G401 (cell line): ENCODE measurements around the gene PUSL1. TPM values are rescaled to one million over a fixed set of nuclear protein-coding genes. Genes with fewer than 3 reads are reported as not detected.

Experiments
- DNase-seq: peaks from one replicate; pipeline ENCODE4 v3.0.0-alpha.2; 2015; ENCODE audit warnings: low spot score
- in situ Hi-C: cut with HindIII; loops from 2 replicates; pipeline ENCODE4 v1.10.0; 2016; ENCODE audit warnings: low sequenced_read_pairs, mixed read lengths
- total RNA-seq: library from RNA; depleted of rRNA; stranded (reverse); fragments of >200 nt; shearing (Covaris generic); gene quantifications from 2 replicates; pipeline ENCODE4 v1.2.3, GENCODE V29; 2014

The PUSL1 gene
- total RNA-seq, 1 experiment from 2014 or later = 66.7 TPM

DNA sequence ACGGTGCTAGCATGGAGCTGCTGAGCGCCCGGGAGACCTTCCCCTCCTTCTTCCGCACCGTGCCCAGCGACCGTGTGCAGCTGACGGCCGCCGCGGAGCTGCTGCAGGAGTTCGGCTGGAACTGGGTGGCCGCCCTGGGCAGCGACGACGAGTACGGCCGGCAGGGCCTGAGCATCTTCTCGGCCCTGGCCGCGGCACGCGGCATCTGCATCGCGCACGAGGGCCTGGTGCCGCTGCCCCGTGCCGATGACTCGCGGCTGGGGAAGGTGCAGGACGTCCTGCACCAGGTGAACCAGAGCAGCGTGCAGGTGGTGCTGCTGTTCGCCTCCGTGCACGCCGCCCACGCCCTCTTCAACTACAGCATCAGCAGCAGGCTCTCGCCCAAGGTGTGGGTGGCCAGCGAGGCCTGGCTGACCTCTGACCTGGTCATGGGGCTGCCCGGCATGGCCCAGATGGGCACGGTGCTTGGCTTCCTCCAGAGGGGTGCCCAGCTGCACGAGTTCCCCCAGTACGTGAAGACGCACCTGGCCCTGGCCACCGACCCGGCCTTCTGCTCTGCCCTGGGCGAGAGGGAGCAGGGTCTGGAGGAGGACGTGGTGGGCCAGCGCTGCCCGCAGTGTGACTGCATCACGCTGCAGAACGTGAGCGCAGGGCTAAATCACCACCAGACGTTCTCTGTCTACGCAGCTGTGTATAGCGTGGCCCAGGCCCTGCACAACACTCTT, 23.8 kb downstream of the PUSL1 start:
- no peak for DNase-seq
- in situ Hi-C loops = no loop called here

DNA sequence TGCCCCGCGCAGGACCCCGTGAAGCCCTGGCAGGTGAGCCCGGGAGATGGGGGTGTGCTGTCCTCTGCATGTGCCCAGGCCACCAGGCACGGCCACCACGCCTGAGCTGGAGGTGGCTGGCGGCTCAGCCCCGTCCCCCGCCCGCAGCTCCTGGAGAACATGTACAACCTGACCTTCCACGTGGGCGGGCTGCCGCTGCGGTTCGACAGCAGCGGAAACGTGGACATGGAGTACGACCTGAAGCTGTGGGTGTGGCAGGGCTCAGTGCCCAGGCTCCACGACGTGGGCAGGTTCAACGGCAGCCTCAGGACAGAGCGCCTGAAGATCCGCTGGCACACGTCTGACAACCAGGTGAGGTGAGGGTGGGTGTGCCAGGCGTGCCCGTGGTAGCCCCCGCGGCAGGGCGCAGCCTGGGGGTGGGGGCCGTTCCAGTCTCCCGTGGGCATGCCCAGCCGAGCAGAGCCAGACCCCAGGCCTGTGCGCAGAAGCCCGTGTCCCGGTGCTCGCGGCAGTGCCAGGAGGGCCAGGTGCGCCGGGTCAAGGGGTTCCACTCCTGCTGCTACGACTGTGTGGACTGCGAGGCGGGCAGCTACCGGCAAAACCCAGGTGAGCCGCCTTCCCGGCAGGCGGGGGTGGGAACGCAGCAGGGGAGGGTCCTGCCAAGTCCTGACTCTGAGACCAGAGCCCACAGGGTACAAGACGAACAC, 24.5 kb downstream of the PUSL1 start:
- in situ Hi-C loops = no loop called here
- no peak for DNase-seq

DNA sequence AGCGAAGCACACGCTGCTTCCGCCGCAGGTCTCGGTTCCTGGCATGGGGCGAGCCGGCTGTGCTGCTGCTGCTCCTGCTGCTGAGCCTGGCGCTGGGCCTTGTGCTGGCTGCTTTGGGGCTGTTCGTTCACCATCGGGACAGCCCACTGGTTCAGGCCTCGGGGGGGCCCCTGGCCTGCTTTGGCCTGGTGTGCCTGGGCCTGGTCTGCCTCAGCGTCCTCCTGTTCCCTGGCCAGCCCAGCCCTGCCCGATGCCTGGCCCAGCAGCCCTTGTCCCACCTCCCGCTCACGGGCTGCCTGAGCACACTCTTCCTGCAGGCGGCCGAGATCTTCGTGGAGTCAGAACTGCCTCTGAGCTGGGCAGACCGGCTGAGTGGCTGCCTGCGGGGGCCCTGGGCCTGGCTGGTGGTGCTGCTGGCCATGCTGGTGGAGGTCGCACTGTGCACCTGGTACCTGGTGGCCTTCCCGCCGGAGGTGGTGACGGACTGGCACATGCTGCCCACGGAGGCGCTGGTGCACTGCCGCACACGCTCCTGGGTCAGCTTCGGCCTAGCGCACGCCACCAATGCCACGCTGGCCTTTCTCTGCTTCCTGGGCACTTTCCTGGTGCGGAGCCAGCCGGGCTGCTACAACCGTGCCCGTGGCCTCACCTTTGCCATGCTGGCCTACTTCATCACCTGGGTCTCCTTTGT, 25.3 kb downstream of the PUSL1 start:
- in situ Hi-C loops = no loop called here
- no peak for DNase-seq

DNA sequence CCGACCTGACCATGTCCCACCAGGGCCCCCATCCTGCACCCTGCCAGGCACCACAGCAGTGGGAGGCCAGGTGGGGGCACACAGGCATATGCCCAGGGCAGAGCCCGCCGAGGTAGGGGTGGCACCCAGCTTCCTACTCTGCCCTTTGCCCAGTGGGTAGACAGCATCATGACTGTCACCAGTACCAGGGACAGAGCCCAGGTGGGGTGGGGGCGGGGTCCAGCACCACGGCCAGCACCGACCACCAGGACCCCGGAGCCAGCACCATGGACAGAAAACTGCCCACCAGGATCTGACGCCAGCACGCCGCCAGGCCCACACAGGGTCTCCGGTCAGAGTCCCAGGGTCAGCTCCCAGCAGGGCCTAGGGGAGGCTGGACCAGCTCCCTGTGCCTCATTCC, 26.4 kb downstream of the PUSL1 start:
- in situ Hi-C loops = no loop called here
- DNase-seq = no peak

DNA sequence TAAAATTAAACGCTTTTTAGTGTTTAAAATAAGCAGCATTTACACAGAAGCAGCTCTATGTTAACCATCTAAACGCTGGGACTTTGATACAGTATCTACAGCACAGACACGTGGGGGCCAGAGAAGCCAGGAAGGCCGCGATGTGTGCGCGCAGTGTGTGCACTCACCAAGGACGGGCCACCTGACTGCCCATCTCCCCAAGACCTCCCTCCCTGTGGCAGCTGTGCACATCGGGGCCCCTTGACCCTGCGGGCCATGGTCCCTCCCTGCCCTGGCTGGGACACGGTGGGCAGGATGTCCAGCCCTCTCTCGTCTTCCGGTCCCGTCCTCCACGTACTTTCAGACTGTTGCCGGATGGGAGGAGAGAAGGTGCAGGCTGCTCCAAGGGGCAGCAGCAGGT, 26.9 kb downstream of the PUSL1 start:
- DNase-seq = no peak
- in situ Hi-C loops = no loop called here

DNA sequence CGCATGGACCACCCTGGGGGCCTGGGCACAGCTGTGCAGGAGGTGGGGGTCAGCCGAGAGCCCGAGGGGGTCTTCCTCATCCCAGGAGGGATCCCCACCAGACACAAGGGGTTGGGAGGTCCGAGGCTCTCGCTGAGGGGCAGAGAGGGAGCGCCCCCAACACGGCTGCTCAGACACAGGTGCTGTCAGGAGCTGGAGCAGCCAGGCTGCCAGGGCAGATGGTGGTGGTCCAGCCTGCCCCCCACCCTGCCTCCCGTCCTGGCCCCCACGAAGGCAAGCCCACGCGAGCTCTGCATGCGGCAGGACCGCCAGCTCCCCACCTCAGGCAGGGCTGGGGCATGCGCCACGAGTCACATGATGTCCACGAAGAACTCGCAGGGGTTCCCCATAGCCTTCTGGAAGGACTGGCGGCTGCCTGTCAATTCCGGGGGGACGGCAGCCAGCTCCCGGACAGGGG, 27.4 kb downstream of the PUSL1 start:
- in situ Hi-C loops = no loop called here
- no peak for DNase-seq

DNA sequence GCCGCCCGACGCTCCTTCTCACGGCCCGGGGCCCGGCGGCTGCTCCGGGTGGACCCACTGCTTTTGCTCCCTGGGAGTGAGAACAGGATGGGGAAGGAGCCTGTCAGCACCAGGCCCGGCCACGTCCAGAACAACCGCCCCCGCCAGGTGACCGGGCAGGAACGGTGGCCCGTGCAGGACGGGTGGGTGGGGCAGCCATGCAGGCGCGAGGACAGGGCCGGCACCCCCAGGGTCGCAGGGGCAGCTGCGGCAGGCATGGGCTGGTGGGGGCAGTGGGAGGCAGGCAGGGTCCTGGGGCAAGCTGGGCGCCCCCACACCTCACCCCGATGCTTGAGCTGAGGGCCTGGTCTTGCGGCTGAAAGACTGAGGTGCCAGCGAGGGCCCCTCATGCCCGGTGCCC, 28.0 kb downstream of the PUSL1 start:
- no peak for DNase-seq
- in situ Hi-C loops = no loop called here

DNA sequence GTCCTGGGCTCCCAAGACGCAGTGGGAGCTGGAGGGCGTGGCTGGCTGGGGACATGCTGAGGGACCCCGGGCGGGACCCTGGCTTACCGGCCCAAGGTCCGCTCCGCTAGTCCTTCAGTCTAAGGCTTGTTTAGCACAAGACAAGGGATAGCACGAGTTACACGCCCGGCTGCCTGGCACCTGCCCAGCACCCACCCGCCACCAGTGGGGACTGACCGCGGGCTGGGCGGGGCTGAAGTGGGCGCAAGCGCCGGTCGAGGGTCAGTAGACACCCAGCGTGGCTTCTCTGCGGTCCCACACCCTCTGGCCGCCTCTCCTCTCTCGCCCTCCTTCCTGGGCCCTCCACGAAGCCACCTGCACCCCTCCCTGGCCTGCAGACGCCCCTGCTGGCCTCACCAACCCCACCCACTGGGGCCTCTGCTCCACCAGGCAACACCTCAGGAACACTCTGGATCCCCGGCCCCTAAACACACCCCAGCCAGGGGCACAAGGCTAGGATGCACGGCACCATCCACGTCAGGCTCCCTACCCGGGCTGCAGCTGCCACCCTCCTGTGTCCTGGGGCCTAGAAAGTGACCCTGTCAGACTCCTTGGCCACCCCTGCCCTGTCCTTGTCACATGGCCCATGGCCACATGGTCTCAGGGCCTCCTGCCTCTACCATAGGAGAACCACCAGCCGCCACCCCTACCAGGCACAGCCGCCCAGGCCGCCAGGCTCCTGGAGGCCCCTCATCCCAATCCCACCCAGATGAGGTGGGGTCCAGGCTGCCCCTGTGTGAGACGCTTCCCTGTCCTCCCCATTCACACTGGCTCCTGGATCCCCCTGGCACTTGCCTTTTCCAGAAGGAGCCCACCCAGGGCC, 28.8 kb downstream of the PUSL1 start:
- no peak for DNase-seq
- in situ Hi-C loops = no loop called here

DNA sequence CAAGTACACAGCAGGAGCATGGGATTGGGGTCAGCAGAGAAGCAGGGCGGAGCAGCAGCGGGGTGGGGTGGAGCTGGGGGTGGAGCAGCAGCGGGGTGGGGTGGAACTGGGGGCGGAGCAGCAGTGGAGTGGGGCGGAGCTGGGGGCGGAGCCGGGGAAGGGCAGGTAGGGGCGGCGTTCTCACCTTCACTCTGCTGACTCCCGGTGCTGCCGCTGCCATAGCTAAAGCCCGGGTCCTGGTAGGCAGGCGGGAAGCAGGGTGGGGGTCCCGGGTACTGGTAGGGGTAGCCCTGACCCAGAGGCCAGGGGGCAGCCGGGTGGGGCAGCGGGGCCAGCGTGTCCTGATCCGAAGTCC, 29.4 kb downstream of the PUSL1 start:
- DNase-seq = no peak
- in situ Hi-C loops = no loop called here

DNA sequence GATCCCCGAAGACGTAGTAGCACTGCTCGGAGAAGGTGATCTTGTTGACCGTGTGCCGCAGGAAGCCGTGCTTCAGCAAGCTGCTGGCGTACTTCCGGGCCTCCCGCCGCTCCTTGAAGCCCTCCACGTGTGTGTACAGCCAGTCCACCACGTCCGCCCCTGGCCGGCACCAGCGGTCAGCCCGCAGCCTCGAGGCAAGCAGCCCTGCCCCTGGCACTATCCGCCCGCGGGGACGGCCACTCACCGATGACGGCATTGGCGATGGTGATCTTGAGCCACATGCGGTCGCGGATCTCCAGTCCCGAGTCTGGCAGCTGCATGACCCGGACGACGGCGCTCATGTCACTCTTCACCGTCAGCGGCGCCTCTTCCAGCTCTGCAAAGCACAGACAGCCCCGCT, 29.9 kb downstream of the PUSL1 start:
- DNase-seq = no peak
- in situ Hi-C loops = no loop called here

DNA sequence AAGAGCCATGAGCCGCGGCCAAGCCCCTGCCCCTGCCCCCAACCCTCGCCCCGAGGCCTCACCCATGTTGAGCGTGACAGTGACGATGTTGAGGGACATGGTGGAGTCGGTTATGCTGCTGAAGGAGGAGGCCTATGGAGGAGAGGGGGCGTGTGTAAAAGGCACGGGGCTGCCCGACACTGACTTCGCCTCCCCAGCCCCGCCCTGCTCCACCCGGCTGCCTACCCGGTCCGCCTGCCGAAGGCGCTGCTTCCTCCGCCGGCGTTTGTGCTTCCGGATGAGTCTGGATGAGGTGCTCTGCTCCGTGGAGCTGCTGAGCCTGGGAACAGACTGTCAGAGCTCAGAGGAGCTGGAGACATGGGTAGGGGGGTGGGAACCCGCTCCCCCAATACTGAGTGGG, 31.8 kb downstream of the PUSL1 start:
- DNase-seq = no peak
- in situ Hi-C loops = no loop called here

DNA sequence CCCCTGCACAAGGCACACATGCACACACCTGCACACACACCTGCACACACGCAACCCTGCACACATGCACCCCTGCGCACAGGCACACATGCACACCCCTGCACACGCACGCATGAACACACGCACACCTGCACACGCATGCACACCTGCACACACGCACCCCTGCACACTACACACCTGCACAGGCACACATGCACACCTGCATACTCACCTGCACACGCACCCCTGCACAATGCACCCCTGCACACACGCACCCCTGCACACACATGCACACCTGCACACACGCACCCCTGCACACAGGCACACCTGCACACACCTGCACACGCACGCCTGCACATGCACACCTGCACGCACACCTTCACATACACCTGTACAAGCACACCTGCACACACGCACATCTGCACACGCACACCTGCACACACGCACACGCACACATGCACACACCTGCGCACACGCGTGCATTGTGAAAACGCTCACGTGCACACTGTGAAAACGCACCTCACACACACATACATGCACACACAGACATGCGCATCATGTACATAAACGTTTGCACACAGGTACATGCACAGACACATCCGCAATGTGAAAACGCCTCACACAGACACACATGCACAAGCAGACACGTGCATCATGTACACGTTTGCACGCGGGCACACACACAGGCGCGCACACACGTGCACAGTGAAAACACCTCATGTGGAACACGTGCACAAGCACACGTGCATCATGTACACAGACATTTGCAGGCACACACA, 32.6 kb downstream of the PUSL1 start:
- in situ Hi-C loops = no loop called here
- no peak for DNase-seq

DNA sequence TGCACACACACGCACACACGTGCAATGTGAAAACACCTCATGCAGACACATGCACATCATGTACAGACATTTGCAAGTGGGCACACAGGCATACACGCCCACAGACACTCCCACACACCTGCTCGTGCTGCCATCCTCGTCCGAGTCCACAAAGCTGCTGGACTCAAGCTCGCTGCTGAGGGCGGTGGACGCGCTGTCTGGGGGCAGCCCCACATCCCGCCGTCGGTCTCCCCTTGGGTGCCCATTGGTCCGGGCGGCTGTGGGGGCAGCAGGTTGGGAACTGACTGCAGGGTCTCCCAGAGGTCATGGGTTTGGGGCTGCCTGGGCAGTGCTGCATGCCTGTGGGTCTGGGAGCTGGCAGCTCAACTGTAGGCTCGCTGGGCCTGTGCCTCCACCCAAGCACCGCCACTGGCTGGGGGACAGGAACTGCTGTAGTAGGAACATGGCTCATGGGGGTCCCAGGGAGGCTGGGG, 33.2 kb downstream of the PUSL1 start:
- no peak for DNase-seq
- in situ Hi-C loops = no loop called here

DNA sequence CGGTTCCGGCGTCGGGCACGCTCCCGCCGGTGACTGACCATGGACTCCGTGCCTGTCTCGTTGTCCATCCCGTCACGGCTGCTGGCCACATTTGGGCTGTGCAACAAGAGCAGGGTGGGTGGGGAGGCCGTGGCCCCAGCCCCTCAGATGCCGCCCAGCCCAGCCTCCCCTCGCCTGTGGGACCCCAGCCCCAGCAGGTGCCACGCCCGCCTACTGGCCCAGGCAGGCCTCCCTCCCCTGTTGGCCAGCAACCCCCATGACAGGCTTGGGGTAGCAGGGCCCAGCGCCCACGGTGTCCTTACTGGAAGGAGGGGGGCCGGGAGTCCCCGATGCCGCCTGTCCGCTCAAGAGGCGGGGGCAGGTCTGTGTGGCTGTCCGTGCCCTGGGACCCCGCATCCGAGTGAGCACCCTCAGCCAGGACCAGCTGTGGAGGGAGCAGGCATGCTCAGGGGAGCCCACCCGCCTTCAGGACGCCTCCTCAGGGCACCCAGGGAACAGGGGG, 33.7 kb downstream of the PUSL1 start:
- in situ Hi-C loops = no loop called here
- DNase-seq = no peak

DNA sequence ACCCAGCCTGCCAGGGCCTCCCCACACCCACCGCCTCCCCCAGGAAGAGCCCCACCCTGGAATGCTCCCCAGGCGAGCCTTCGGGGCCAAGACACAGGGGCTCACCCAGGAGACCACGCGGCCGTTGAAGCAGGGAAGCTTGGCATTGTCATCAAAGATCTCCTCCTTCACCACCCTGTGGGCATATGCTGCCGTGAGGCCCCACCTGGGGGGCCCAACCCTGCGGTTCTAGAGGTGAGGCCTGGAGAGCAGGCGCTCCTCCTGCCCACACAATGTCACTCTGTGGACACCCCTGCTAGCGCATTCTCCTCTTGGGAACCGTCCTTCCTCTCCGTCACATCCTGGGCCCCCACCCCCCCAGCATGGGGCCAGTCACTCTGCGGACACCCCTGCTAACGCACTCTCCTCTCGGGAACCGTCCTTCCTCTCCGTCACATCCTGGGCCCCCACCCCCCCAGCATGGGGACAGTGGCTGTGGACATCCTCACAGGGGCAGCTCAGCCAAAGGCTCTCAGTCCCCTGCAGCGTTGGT, 34.3 kb downstream of the PUSL1 start:
- in situ Hi-C loops = no loop called here

DNA sequence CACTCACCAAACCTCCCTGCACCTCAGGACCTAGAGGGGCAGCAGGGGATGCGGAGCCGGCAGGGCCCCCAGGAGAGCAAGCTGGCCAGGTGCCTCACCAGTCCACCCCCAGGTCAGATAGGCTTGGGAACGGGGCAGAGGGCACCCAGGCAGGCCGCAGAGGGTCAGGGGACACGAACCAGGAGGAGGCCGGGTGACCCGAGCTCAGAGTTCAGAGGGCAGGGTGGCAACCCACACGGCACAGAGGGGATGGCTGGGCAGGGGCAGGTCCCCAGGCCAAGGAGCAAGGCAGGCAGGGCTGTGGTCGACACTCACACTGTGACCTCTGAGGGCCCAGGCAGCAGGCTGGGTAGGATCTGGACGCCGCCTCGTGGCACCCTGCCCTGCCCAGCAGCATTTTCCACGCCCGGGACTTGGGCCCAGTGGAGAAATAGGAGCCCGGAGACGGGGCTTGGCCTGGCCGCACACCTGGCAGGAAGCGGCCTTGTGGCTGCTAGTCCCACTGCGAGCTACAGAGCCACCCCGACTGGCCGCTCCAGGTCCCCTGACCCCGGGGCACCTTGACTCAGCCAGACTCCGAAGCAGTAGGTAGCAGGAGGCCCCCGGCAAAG, 35.5 kb downstream of the PUSL1 start:
- no peak for DNase-seq
- in situ Hi-C loops = no loop called here

More for the DNA sequence above, 34.3 kb downstream of the PUSL1 start:
- no peak for DNase-seq

DNA sequence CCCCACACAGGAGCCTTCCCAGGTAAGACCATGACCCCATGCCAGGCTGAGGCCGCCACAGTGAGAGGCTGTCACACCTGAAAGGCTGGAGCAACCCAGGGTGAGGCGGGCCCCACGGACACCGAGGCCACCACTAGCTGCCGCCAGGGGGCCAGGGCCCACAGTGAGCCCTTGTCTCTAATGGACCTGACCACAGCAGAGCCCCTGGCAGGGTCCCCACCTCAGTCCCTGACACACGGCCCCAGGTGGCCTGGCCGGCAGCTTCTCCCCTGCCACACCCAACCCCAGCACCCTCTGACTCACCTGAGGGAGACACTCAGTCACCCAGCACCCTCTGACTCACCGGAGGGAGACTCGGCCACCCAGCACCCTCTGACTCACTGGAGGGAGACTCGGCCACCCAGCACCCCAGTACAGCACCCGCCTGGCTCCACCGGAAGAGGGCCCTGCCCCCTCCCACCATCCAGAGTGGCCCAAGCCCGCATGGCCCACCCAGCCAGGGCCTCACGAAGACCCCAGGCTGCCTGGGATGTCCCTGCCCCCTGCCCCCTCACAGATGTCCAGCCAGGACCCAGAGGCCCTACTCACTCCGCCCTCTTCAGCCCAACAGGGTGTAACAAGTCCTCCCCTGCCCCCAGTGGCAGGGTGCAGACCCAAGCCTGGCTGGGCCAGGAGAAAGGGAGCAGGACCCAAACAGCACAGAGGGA, 36.4 kb downstream of the PUSL1 start:
- in situ Hi-C loops = no loop called here
- DNase-seq = no peak
